Osteoblast (primary cell): ENCODE results near the gene SEMA7A. TPM values are rescaled to one million over a fixed set of nuclear protein-coding genes. Genes with fewer than 3 reads are reported as not detected.
A peak's percentile ranks its signal among the peaks of the same experiment; 100 is the strongest.

Experiments used
- DNase-seq: peaks from one replicate; pipeline ENCODE4 v3.0.0; 2011; ENCODE audit warnings: low spot score, mixed read lengths; ENCODE audit not compliant: insufficient read length; ENCODE audit errors: missing footprints
- H2AFZ ChIP-seq: 2 replicates; pipeline ENCODE4 v1.6.0; 2011; ENCODE audit warnings: mild to moderate bottlenecking, low read length
- H3K27ac ChIP-seq: 2 replicates; pipeline ENCODE4 v1.5.1; 2011; ENCODE audit warnings: mild to moderate bottlenecking, low read depth, low read length, moderate library complexity
- H3K27me3 ChIP-seq: 2 replicates; pipeline ENCODE4 v1.6.0; 2012; ENCODE audit warnings: mild to moderate bottlenecking, control low read depth, inconsistent platforms, low read length, moderate library complexity; ENCODE audit not compliant: insufficient read depth
- H3K36me3 ChIP-seq: 2 replicates; pipeline ENCODE4 v1.5.1; 2011; ENCODE audit warnings: mild to moderate bottlenecking, low read length, control low read depth, moderate library complexity; ENCODE audit not compliant: insufficient read depth
- H3K4me1 ChIP-seq: 2 replicates; pipeline ENCODE4 v1.5.1; 2011; ENCODE audit warnings: mild to moderate bottlenecking, low read length, control low read depth, moderate library complexity; ENCODE audit not compliant: insufficient read depth
- H3K4me2 ChIP-seq: 2 replicates; pipeline ENCODE4 v1.6.0; 2011; ENCODE audit warnings: mild to moderate bottlenecking, low read length; ENCODE audit not compliant: insufficient read depth
- H3K4me3 ChIP-seq: fragments of 200-600 bp; sonication (generic); 3 replicates; pipeline ENCODE4 v1.5.1; 2012; ENCODE audit warnings: mild to moderate bottlenecking, low read length, inconsistent platforms; ENCODE audit not compliant: insufficient read depth
- H3K79me2 ChIP-seq: 2 replicates; pipeline ENCODE4 v1.6.0; 2012; ENCODE audit warnings: mild to moderate bottlenecking, low read length, control low read depth, inconsistent platforms; ENCODE audit not compliant: insufficient read depth
- H3K9me3 ChIP-seq: 2 replicates; pipeline ENCODE4 v1.5.1; 2011; ENCODE audit warnings: low read depth, low read length, control low read depth
- H4K20me1 ChIP-seq: 2 replicates; pipeline ENCODE4 v1.6.0; 2012; ENCODE audit warnings: mild to moderate bottlenecking, low read length, control low read depth; ENCODE audit not compliant: insufficient read depth
- total RNA-seq: library from RNA; depleted of rRNA; stranded (reverse); fragments of >200 nt; gene quantifications from 2 replicates; pipeline ENCODE4 v1.2.3, GENCODE V29; 2012
- TF ChIP-seq, protein P1 (sequence below): IDR thresholded peaks from 2 replicates; pipeline ENCODE4 v1.5.1; 2011; ENCODE audit warnings: mild to moderate bottlenecking, low read depth, low read length, moderate library complexity; ENCODE audit errors: extremely low read depth

Gene SEMA7A
- total RNA-seq, 1 donor: 30.4 TPM

DNA sequence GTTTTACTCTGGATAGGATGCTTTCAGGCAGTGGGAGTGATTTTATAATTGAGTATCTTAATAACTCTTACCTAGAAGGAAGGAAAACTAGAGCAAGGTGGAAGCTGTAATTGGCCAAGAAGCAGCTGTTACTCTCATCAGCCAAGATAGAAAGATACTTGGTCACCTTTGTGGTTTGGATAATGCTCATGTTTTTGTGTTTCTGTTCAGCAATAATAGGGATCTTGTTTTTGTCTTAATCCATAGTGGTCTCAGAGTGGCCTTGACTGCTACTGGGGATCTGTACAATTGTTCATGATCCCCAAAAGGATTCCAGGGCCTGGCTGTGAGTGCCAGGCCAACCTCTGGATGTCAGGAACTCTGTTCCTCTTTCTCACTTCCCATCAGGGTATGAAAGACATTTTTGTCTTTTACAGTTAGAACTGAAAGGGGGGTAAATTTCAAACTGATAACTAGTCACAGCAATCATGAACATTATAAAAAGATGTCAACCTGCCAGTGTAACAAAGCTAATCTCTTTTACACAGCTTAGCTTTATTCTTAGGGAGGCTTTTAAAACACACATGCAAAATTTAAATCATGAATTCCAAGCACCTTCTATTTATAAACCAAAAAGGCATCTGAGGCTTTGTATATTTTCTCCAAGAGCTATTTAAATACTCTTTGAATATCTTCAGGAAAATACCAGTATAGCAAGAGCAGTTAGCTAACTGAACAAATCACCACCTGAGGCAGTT lies 21.2 kb upstream of the SEMA7A start:
- Histone ChIP-seq H3K27ac (no peak overlapping the region), H3K4me3 (no peak overlapping the region), H4K20me1 (no peaks in the 10 kb centered on the region), H3K79me2 (peaks cover 3% of the 10 kb centered on the region), H3K4me2 (no peak overlapping the region), H3K4me1 (peaks cover 12% of the 10 kb centered on the region), H2AFZ (no peak overlapping the region), H3K27me3 (no peaks in the 10 kb centered on the region), H3K36me3 (peaks cover 30% of the 10 kb centered on the region), H3K9me3 (no peaks in the 10 kb centered on the region)
- no peak for DNase-seq
- TF ChIP-seq, protein P1, sequence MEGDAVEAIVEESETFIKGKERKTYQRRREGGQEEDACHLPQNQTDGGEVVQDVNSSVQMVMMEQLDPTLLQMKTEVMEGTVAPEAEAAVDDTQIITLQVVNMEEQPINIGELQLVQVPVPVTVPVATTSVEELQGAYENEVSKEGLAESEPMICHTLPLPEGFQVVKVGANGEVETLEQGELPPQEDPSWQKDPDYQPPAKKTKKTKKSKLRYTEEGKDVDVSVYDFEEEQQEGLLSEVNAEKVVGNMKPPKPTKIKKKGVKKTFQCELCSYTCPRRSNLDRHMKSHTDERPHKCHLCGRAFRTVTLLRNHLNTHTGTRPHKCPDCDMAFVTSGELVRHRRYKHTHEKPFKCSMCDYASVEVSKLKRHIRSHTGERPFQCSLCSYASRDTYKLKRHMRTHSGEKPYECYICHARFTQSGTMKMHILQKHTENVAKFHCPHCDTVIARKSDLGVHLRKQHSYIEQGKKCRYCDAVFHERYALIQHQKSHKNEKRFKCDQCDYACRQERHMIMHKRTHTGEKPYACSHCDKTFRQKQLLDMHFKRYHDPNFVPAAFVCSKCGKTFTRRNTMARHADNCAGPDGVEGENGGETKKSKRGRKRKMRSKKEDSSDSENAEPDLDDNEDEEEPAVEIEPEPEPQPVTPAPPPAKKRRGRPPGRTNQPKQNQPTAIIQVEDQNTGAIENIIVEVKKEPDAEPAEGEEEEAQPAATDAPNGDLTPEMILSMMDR: no peak

DNA sequence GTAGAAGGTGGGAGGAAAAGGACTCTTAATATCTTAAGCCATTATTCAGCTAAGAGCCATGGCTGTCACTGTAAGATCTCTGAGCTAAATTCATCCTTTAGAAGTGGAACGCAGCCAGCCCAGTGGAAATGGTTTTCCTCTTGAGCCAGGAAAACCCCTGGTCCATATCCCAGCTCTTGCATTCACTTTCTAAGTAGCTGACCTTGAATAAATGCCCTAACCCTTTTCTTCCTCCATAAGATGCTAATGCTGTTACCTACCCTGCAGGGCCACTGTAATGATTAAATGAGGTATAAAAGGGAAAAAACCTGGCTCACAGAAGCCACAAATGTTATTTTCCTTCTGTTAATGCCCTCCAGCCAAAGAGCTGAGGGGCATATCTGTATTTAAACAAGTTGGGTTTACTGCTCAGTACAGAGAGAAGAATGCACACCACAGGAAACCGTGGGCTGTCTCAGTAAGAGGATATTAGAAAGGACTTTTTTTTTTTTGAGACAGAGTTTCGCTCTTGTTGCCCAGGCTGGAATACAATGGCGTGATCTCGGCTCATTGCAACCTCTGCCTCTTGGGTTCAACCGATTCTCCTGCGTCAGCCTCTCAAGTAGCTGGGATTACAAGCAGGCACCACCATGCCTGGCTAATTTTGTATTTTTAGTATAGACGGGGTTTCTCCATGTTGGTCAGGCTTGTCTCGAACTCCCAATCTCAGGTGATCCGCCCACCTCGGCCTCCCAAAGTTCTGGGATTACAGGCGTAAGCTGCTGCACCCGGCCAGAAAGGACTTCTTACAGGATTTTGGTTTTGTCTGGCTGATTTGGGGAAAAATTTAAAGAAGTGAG lies 20.4 kb upstream of the SEMA7A start:
- TF ChIP-seq, protein P1: no peak
- Histone ChIP-seq H2AFZ (no peak overlapping the region), H3K79me2 (no peaks in the 10 kb centered on the region), H3K9me3 (no peaks in the 10 kb centered on the region), H3K4me2 (peak overlapping the region; percentile 16), H3K36me3 (peaks cover 38% of the 10 kb centered on the region), H3K4me1 (peaks cover 12% of the 10 kb centered on the region), H4K20me1 (no peaks in the 10 kb centered on the region), H3K27ac (no peak overlapping the region), H3K4me3 (no peak overlapping the region), H3K27me3 (no peaks in the 10 kb centered on the region)
- DNase-seq: no peak

DNA sequence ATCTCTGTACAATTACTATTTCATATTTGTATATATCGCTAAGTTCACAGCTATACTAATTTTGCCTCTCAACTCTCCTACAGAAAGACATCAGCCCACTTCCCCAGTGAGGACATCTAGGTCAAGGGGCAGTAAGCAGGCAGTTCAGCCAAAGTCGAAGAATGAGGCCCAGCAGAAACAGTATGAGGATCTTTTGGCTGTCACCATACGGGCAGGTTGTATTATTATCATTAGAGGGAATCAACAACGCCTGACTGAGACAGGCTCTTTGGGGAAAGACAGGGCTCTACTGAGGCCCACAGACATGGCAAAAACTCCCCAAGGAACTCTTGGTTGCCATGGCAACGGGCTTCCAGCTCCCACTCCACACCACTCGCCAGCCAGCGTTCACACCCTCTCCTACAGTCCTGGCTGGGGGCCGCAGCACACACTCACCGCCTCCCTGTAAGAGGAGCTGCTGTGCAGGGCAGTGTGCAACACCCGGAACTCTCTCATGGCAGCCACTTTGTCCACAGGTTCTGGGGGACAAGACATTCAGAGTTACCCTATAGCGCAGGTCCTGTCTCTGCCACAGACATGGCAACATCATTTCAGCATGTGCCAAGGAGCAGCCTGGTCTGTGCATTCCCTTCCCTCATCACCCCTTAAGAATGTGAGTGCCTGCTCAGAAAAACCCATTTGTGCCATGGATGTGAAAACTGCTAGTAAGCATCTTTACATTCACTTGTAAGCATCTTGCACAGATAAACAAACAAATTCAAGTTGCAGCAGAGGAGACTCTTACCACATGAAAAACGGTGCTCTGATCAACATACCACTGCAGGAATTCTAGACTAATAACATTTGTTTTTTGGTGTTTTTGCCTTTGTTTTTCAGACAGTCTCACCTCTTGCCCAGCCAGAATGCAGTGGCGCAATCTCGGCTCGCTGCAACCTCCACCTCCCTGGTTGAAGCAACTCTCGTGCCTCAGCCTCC lies 18.4 kb upstream of the SEMA7A start:
- no peak overlapping the region for H3K27ac ChIP-seq
- TF ChIP-seq, protein P1: no peak
- H2AFZ ChIP-seq: no peak overlapping the region
- H3K36me3 ChIP-seq: peaks cover 55% of the 10 kb centered on the region
- no peaks in the 10 kb centered on the region for H4K20me1 ChIP-seq
- no peaks in the 10 kb centered on the region for H3K9me3 ChIP-seq
- no peaks in the 10 kb centered on the region for H3K27me3 ChIP-seq
- H3K4me1 ChIP-seq: peaks cover 9% of the 10 kb centered on the region
- H3K4me3 ChIP-seq: no peak overlapping the region
- H3K4me2 ChIP-seq: no peak overlapping the region
- DNase-seq: no peak
- no peaks in the 10 kb centered on the region for H3K79me2 ChIP-seq
